Activated naive CD8-positive, alpha-beta T cell treated with anti-CD3 and anti-CD28 coated beads for 36 hours (primary cell): ENCODE data around the gene SCUBE3. TPM values are rescaled to one million over a fixed set of nuclear protein-coding genes. Genes with fewer than 3 reads are reported as not detected.

ENCODE experiments used
- DNase-seq: peaks from one replicate; pipeline ENCODE4 v3.0.0; 2021
- H3K27ac Mint-ChIP-seq: one replicate; pipeline ENCODE4 v1.8.0; 2022; ENCODE audit warnings: mild to moderate bottlenecking, moderate library complexity, mixed read lengths
- H3K27me3 Mint-ChIP-seq: one replicate; pipeline ENCODE4 v1.8.0; 2022; ENCODE audit warnings: mild to moderate bottlenecking, mixed read lengths
- H3K36me3 Mint-ChIP-seq: one replicate; pipeline ENCODE4 v1.8.0; 2021; ENCODE audit warnings: mild to moderate bottlenecking, mixed read lengths
- H3K4me1 Mint-ChIP-seq: one replicate; pipeline ENCODE4 v1.8.0; 2021; ENCODE audit warnings: mixed read lengths
- H3K4me3 Mint-ChIP-seq: one replicate; pipeline ENCODE4 v1.8.0; 2022; ENCODE audit warnings: mild to moderate bottlenecking, moderate library complexity, mixed read lengths
- H3K9me3 Mint-ChIP-seq: one replicate; pipeline ENCODE4 v1.8.0; 2022; ENCODE audit warnings: mixed read lengths
- total RNA-seq, 2 experiments: library from RNA; stranded (reverse); gene quantifications; one replicate each; pipeline ENCODE4 v1.2.3, GENCODE V29; 2021

The SCUBE3 gene
- total RNA-seq, 2 experiments from 2014 or later: not detected

- H3K4me1 Mint-ChIP-seq: no peaks in the 10 kb centered on the region
- H3K9me3 Mint-ChIP-seq: peaks cover 1% of the 10 kb centered on the region
- no peak for DNase-seq
- H3K27me3 Mint-ChIP-seq: no peaks in the 10 kb centered on the region
- H3K27ac Mint-ChIP-seq: no peak overlapping the region
- H3K36me3 Mint-ChIP-seq: peaks cover 6% of the 10 kb centered on the region
- H3K4me3 Mint-ChIP-seq: no peak overlapping the region
Observed at GRCh38 chr6:35231563-35231962, 17.8 kb downstream of the SCUBE3 start.

GRCh38 chr6:35234901-35235300 lies 21.1 kb downstream of the SCUBE3 start:
- DNase-seq: no peak
- H3K4me3 Mint-ChIP-seq: no peak overlapping the region

DNA sequence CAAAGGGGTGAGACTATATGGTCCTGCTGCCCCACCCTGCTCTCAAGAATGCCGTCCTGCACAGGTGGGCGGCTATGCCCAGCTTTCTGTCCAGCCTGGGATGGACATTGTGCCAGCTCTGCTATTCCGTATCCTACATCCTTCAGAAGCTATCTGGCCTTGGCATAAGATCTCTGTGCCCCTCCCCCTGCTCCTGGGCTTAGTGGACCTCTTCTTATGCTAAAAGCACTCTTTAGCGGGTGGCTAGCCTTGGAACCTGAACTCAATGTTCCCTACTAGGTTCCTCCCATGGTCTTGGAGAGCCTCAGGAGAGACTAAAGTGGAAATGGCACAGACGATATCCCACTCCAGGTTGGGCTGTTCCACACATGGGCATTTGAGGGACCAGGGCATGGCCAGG lies 22.5 kb downstream of the SCUBE3 start:
- Mint-ChIP-seq H3K36me3 (peaks cover 6% of the 10 kb centered on the region), H3K9me3 (peaks cover 1% of the 10 kb centered on the region), H3K27me3 (no peaks in the 10 kb centered on the region), H3K4me1 (no peaks in the 10 kb centered on the region), H3K4me3 (no peak overlapping the region), H3K27ac (no peak overlapping the region)
- DNase-seq: no peak

More at GRCh38 chr6:35234901-35235300, 21.1 kb downstream of the SCUBE3 start:
- no peak overlapping the region for H3K27ac Mint-ChIP-seq
- no peaks in the 10 kb centered on the region for H3K4me1 Mint-ChIP-seq
- peaks cover 6% of the 10 kb centered on the region for H3K36me3 Mint-ChIP-seq
- no peaks in the 10 kb centered on the region for H3K27me3 Mint-ChIP-seq
- H3K9me3 Mint-ChIP-seq: peaks cover 1% of the 10 kb centered on the region

GRCh38 chr6:35237476-35237875 lies 23.7 kb downstream of the SCUBE3 start:
- H3K4me3 Mint-ChIP-seq: no peak overlapping the region
- H3K36me3 Mint-ChIP-seq: peaks cover 6% of the 10 kb centered on the region
- H3K27ac Mint-ChIP-seq: no peak overlapping the region
- H3K27me3 Mint-ChIP-seq: no peaks in the 10 kb centered on the region
- no peak for DNase-seq
- H3K9me3 Mint-ChIP-seq: peaks cover 1% of the 10 kb centered on the region
- H3K4me1 Mint-ChIP-seq: no peaks in the 10 kb centered on the region

GRCh38 chr6:35238843-35239289 lies 25.1 kb downstream of the SCUBE3 start:
- H3K4me1 Mint-ChIP-seq: no peaks in the 10 kb centered on the region
- H3K27ac Mint-ChIP-seq: no peak overlapping the region
- DNase-seq: no peak
- H3K36me3 Mint-ChIP-seq: peaks cover 6% of the 10 kb centered on the region
- H3K4me3 Mint-ChIP-seq: no peak overlapping the region
- peaks cover 1% of the 10 kb centered on the region for H3K9me3 Mint-ChIP-seq
- H3K27me3 Mint-ChIP-seq: no peaks in the 10 kb centered on the region

DNA sequence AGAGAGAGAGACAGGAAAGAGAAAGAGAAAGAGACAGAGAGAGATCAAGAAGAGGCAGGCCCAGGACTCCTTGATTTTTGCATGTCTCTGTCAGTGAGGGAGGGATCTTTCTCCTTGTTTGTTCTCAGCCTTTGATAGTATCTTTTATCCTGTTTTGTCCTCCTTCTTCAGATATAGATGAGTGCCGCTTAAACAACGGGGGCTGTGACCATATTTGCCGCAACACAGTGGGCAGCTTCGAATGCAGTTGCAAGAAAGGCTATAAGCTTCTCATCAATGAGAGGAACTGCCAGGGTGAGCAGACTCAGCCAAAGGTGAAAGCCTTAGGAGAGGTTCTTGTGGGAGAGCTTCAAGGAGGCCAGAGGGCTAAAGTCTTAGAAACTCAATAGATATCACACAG lies 25.8 kb downstream of the SCUBE3 start:
- Mint-ChIP-seq H3K27me3 (no peaks in the 10 kb centered on the region), H3K9me3 (peaks cover 1% of the 10 kb centered on the region), H3K27ac (no peak overlapping the region), H3K36me3 (peaks cover 6% of the 10 kb centered on the region), H3K4me1 (no peaks in the 10 kb centered on the region), H3K4me3 (no peak overlapping the region)
- no peak for DNase-seq

- Mint-ChIP-seq H3K9me3 (no peaks in the 10 kb centered on the region), H3K4me3 (no peak overlapping the region), H3K36me3 (peaks cover 2% of the 10 kb centered on the region), H3K27ac (no peak overlapping the region), H3K27me3 (no peaks in the 10 kb centered on the region), H3K4me1 (no peaks in the 10 kb centered on the region)
- DNase-seq: peak; percentile 65
Observed at GRCh38 chr6:35240838-35241801, 27.4 kb downstream of the SCUBE3 start.

DNA sequence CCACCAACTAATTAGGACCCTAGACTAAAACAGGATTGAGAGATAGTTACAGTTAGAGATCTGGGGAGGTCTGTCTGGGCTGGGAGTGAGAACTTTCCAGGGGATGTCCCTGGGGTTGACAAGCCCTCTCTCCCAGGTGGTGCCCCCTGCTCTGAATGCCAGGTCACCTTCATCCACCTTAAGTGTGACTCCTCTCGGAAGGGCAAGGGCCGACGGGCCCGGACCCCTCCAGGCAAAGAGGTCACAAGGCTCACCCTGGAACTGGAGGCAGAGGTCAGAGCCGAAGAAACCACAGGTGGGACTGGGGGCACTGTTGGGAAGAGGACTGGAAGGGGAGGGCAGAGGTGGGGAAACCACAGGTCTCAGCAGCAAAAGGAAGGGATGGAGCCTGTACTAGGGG lies 28.7 kb downstream of the SCUBE3 start:
- Mint-ChIP-seq H3K9me3 (no peaks in the 10 kb centered on the region), H3K36me3 (no peaks in the 10 kb centered on the region), H3K27ac (no peak overlapping the region), H3K27me3 (no peaks in the 10 kb centered on the region), H3K4me3 (no peak overlapping the region), H3K4me1 (no peaks in the 10 kb centered on the region)
- DNase-seq: no peak

DNA sequence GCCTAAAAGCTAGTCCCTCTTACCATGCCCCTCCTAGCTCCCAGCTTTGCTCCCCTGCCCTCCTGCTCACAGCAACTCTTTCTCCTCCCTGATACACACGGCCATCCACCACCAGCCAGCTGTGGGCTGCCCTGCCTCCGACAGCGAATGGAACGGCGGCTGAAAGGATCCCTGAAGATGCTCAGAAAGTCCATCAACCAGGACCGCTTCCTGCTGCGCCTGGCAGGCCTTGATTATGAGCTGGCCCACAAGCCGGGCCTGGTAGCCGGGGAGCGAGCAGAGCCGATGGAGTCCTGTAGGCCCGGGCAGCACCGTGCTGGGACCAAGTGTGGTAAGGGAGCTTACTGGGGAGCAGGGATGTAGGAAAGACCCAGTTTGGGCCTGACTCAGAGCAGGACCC lies 29.1 kb downstream of the SCUBE3 start:
- Mint-ChIP-seq H3K4me3 (no peak overlapping the region), H3K9me3 (no peaks in the 10 kb centered on the region), H3K27me3 (no peaks in the 10 kb centered on the region), H3K27ac (no peak overlapping the region), H3K4me1 (peaks cover 4% of the 10 kb centered on the region), H3K36me3 (no peaks in the 10 kb centered on the region)
- no peak for DNase-seq

DNA sequence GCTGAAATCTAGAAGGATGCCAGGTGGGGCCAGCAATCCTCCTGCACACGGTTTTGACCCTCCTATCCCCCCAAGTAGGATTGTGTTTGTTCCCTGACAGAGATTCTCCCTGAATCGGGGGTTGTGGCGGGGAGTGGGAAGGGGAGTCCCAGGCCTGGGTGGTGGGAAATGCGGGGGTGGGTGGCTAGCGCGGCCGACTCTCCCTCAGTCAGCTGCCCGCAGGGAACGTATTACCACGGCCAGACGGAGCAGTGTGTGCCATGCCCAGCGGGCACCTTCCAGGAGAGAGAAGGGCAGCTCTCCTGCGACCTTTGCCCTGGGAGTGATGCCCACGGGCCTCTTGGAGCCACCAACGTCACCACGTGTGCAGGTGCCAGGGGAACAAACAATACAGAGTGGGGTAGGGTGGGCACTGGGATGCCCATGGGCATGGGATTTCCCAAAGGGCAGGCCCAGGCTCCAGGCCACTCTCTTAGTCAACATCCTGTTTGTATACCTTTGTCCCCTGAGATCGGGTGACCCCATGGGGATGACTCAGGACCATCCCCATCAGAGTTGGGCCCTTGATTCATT lies 29.7 kb downstream of the SCUBE3 start:
- H3K36me3 Mint-ChIP-seq: no peaks in the 10 kb centered on the region
- H3K9me3 Mint-ChIP-seq: no peaks in the 10 kb centered on the region
- no peak overlapping the region for H3K4me3 Mint-ChIP-seq
- no peak for DNase-seq
- peaks cover 8% of the 10 kb centered on the region for H3K4me1 Mint-ChIP-seq
- H3K27me3 Mint-ChIP-seq: no peaks in the 10 kb centered on the region
- no peak overlapping the region for H3K27ac Mint-ChIP-seq

GRCh38 chr6:35244551-35244950 lies 30.8 kb downstream of the SCUBE3 start:
- peaks cover 12% of the 10 kb centered on the region for H3K4me1 Mint-ChIP-seq
- H3K36me3 Mint-ChIP-seq: no peaks in the 10 kb centered on the region
- no peaks in the 10 kb centered on the region for H3K27me3 Mint-ChIP-seq
- no peak overlapping the region for H3K4me3 Mint-ChIP-seq
- H3K9me3 Mint-ChIP-seq: no peaks in the 10 kb centered on the region
- H3K27ac Mint-ChIP-seq: no peak overlapping the region
- no peak for DNase-seq

DNA sequence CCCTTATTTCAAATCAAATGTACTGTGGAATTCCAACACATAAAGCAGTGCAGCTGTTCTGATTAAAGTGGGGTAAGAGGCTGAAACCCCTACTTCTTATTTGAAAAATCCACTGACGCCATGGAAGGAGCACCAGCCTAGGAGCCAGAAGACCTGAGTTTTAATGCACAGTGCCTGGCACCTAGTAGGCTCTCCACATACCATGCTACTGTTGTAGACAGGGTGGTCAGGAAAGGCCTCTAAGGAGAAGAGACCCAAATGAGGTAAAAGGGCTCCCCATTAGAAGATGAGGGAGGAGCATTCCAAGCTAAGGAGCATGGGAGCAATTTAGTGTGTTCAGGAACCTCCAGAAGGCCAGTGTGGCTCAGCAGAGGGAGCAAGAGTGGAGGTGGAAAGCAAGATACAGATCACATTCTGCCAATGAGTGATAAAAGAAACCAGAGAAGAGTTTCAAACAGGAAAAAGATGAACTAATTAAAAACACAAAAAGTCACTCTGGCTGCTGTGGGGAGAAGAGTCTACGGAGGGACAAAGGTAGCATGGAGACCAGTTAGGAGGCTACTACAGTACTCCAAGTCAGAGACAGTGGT lies 34.0 kb downstream of the SCUBE3 start:
- no peak overlapping the region for H3K27ac Mint-ChIP-seq
- no peaks in the 10 kb centered on the region for H3K36me3 Mint-ChIP-seq
- no peak for DNase-seq
- H3K27me3 Mint-ChIP-seq: no peaks in the 10 kb centered on the region
- H3K4me3 Mint-ChIP-seq: no peak overlapping the region
- H3K4me1 Mint-ChIP-seq: peaks cover 12% of the 10 kb centered on the region
- no peaks in the 10 kb centered on the region for H3K9me3 Mint-ChIP-seq

DNA sequence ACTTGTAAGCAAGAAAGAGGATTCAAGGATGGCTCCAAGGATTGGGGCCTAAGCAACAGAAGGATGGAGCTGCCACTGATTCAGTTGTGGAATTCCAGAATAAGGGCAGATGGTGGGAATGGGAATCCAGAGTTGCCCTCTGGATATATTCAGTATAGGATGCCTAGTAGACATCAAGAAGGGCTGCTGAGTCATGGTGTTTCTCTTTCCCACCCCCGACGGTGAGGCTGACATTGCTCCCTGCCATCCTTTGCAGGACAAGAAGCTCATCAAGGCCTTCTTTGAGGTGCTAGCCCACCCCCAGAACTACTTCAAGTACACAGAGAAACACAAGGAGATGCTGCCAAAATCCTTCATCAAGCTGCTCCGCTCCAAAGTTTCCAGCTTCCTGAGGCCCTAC lies 34.5 kb downstream of the SCUBE3 start:
- Mint-ChIP-seq H3K9me3 (no peaks in the 10 kb centered on the region), H3K4me3 (no peak overlapping the region), H3K27ac (no peak overlapping the region), H3K4me1 (peaks cover 14% of the 10 kb centered on the region), H3K36me3 (no peaks in the 10 kb centered on the region), H3K27me3 (no peaks in the 10 kb centered on the region)
- no peak for DNase-seq

DNA sequence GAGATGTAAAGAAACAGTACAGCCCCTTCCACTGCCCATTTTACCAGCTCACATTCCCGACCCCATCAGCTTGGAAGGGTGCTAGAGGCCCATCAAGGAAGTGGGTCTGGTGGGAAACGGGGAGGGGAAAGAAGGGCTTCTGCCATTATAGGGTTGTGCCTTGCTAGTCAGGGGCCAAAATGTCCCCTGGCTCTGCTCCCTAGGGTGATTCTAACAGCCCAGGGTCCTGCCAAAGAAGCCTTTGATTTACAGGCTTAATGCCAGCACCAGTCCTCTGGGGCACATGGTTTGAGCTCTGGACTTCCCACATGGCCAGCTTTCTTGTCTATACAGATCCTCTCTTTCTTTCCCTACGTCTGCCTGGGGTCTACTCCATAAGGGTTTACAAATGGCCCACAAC lies 35.2 kb downstream of the SCUBE3 start:
- Mint-ChIP-seq H3K36me3 (no peaks in the 10 kb centered on the region), H3K9me3 (no peaks in the 10 kb centered on the region), H3K4me3 (no peak overlapping the region), H3K27me3 (no peaks in the 10 kb centered on the region), H3K4me1 (peaks cover 15% of the 10 kb centered on the region), H3K27ac (no peak overlapping the region)
- DNase-seq: no peak

DNA sequence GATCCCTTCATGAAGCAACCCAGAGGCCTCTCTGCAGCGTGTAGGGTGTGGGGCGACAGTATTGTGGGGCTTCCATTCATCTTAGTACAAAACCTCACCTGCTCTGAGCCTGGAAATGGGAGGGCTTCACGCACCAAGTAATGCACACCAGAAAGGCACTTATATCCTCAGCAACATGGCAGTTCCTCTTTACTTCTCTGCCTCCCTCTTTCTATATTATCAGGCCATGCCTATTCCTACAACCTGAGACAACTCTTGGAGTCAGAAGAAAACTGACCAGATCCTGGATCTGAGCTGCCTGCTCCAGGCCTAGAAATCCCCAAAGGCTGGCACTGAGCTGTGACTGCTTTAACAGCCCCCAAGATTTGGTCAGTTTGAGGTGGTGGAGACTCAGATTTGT lies 38.2 kb downstream of the SCUBE3 start:
- no peaks in the 10 kb centered on the region for H3K27me3 Mint-ChIP-seq
- no peak overlapping the region for H3K4me3 Mint-ChIP-seq
- no peak for DNase-seq
- H3K36me3 Mint-ChIP-seq: no peaks in the 10 kb centered on the region
- H3K9me3 Mint-ChIP-seq: no peaks in the 10 kb centered on the region
- H3K27ac Mint-ChIP-seq: no peak overlapping the region
- H3K4me1 Mint-ChIP-seq: peaks cover 15% of the 10 kb centered on the region
